ENCODE results near the gene REXO5.
A peak's percentile ranks its signal among the peaks of the same experiment; 100 is the strongest.

REXO5 gene

DNA sequence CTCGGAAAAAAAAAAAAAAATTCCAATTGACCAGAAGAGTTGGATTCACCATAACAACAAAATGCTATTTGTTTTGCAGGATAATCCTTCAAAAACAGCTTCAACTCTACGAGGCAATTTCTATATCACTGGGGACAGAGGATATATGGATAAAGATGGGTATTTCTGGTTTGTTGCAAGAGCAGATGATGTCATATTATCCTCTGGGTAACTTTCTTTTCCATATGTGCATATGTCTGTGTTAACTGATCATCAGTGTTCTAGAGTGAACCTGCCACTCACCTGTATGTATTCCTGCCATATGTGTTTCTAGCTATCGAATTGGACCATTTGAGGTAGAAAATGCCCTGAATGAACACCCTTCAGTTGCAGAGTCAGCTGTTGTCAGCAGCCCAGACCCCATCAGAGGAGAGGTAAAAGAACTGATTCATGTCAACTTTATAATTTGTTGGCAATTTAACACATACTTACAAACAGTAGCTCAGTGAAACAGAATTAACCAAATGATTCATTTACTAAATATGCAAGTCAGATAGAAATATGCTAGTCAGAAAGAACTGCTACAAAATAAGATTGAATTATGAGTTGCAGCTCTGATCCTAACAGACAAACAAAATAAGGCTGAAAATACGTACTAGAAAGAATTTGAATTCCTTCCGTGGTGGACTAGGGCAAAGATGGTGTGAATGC is 14.3 kb upstream of the REXO5 start:
- H3K4me3 ChIP-seq (ENCODE audit: low read depth, low read length), result no peak overlapping the region
- in situ Hi-C loops (cut with HindIII; ENCODE audit: low pct_ligation_motif_present, low sequenced_read_pairs), result no loop called here
- no peak for DNase-seq

GRCh38 chr16:20798364-20798763 is 8.0 kb upstream of the REXO5 start:
- in situ Hi-C loops (cut with HindIII; ENCODE audit: low pct_ligation_motif_present, low sequenced_read_pairs), result no loop called here
- TF ChIP-seq CTCF (IDR thresholded peaks at IDR 0.05; ENCODE audit: low read depth, low read length, missing control alignments), result no peak
- H3K27me3 ChIP-seq (replicated peaks), result no peaks in the 10 kb centered on the region
- H3K27ac ChIP-seq, result no peak overlapping the region
- H3K36me3 ChIP-seq (replicated peaks), result no peaks in the 10 kb centered on the region
- DNase-seq, result no peak
- no peak overlapping the region for H3K4me3 ChIP-seq (ENCODE audit: low read depth, low read length)

More for the DNA sequence above, 14.3 kb upstream of the REXO5 start:
- Histone ChIP-seq H3K27me3 (replicated peaks) (no peaks in the 10 kb centered on the region), H3K36me3 (replicated peaks) (no peaks in the 10 kb centered on the region), H3K27ac (no peak overlapping the region)
- TF ChIP-seq CTCF (IDR thresholded peaks at IDR 0.05; ENCODE audit: low read depth, low read length, missing control alignments), result no peak

DNA sequence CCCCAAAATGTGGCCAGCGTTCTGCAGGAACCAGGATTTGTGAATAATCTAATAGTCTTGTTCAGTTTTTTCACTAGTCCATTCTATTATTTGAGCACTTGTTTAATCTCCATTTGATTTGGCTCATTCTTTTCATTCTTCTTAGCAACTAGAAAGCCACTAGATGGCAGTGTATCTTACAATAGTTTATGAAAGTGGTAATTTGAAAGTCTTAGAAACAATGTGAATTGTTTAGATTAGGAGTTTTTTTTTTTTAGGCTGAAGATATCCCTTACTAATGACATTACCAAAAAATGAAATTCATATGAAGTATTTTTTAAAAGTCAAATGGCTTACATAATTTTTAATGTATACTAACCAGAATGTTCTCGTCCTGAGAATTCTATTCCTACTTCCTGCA is 6.7 kb upstream of the REXO5 start:
- no peaks in the 10 kb centered on the region for H3K27me3 ChIP-seq (replicated peaks)
- in situ Hi-C loops (cut with HindIII; ENCODE audit: low pct_ligation_motif_present, low sequenced_read_pairs), result no loop called here
- no peak overlapping the region for H3K4me3 ChIP-seq (ENCODE audit: low read depth, low read length)
- TF ChIP-seq CTCF (IDR thresholded peaks at IDR 0.05; ENCODE audit: low read depth, low read length, missing control alignments), result peak; percentile 24
- DNase-seq, result no peak
- no peak overlapping the region for H3K27ac ChIP-seq
- no peaks in the 10 kb centered on the region for H3K36me3 ChIP-seq (replicated peaks)

GRCh38 chr16:20801278-20801677 is 5.0 kb upstream of the REXO5 start:
- TF ChIP-seq CTCF (IDR thresholded peaks at IDR 0.05; ENCODE audit: low read depth, low read length, missing control alignments), result no peak
- Histone ChIP-seq H3K27ac (no peak overlapping the region), H3K36me3 (replicated peaks) (no peaks in the 10 kb centered on the region), H3K27me3 (replicated peaks) (no peaks in the 10 kb centered on the region), H3K4me3 (ENCODE audit: low read depth, low read length) (no peak overlapping the region)
- in situ Hi-C loops (cut with HindIII; ENCODE audit: low pct_ligation_motif_present, low sequenced_read_pairs), result no loop called here
- no peak for DNase-seq

- H3K36me3 ChIP-seq (replicated peaks), result no peaks in the 10 kb centered on the region
- no peak overlapping the region for H3K27ac ChIP-seq
- H3K4me3 ChIP-seq (ENCODE audit: low read depth, low read length), result no peak overlapping the region
- H3K27me3 ChIP-seq (replicated peaks), result no peaks in the 10 kb centered on the region
- no peak for DNase-seq
- no peak for TF ChIP-seq CTCF (IDR thresholded peaks at IDR 0.05; ENCODE audit: low read depth, low read length, missing control alignments)
- in situ Hi-C loops (cut with HindIII; ENCODE audit: low pct_ligation_motif_present, low sequenced_read_pairs), result no loop called here
Measured at GRCh38 chr16:20803192-20803560, 3.2 kb upstream of the REXO5 start.
